ENCODE data around the gene UGT1A4. TPM values are rescaled to one million over a fixed set of nuclear protein-coding genes. Genes with fewer than 3 reads are reported as not detected.

The UGT1A4 gene
- not detected for total RNA-seq

- DNase-seq = no peak
These were observed at the start of gene UGT1A4 for GRCh38 chr2:233718552-233718951. UGT1A4 (plus strand) TSS chr2:233718736; CDS start chr2:233718821, 85 bp downstream.

GRCh38 chr2:233671290-233672161, 47.0 kb upstream of the UGT1A4 start, which contains the start of gene UGT1A9:
UGT1A9 (plus strand) TSS chr2:233671898; CDS start chr2:233671935, 37 bp downstream.
- no peak for DNase-seq

- DNase-seq = no peak
These were observed 45.6 kb upstream of the UGT1A4 start for GRCh38 chr2:233672886-233673285.

GRCh38 chr2:233673896-233674295, 44.6 kb upstream of the UGT1A4 start:
- DNase-seq = no peak

GRCh38 chr2:233674314-233674713, 44.2 kb upstream of the UGT1A4 start:
- DNase-seq = no peak

- no peak for DNase-seq
These were observed 43.5 kb upstream of the UGT1A4 start for GRCh38 chr2:233674995-233675394.

- DNase-seq = no peak
These were observed 42.5 kb upstream of the UGT1A4 start for GRCh38 chr2:233676046-233676445.

- no peak for DNase-seq
These were observed 39.3 kb upstream of the UGT1A4 start for GRCh38 chr2:233679196-233679595.

GRCh38 chr2:233680361-233681045, 38.0 kb upstream of the UGT1A4 start:
- no peak for DNase-seq

GRCh38 chr2:233681521-233682099, 36.9 kb upstream of the UGT1A4 start, which contains the start of gene UGT1A7:
UGT1A7 (plus strand) TSS chr2:233681901; CDS start chr2:233681938, 37 bp downstream.
- no peak for DNase-seq

GRCh38 chr2:233684640-233685039, 33.9 kb upstream of the UGT1A4 start:
- no peak for DNase-seq

GRCh38 chr2:233686928-233687327, 31.6 kb upstream of the UGT1A4 start:
- no peak for DNase-seq

GRCh38 chr2:233688341-233688740, 30.2 kb upstream of the UGT1A4 start:
- no peak for DNase-seq

- DNase-seq = no peak
These were observed 29.5 kb upstream of the UGT1A4 start for GRCh38 chr2:233689031-233689430.

- no peak for DNase-seq
These were observed 29.0 kb upstream of the UGT1A4 start for GRCh38 chr2:233689501-233689900.

GRCh38 chr2:233690444-233690843, 28.1 kb upstream of the UGT1A4 start:
- DNase-seq = no peak

- DNase-seq = no peak
These were observed 26.8 kb upstream of the UGT1A4 start for GRCh38 chr2:233691443-233692433.

- DNase-seq = no peak
These were observed 25.9 kb upstream of the UGT1A4 start, which contains the start of gene UGT1A6 for GRCh38 chr2:233692648-233693047. UGT1A6 (plus strand) TSS chr2:233692890; CDS start chr2:233693005, 115 bp downstream.

- no peak for DNase-seq
These were observed 24.6 kb upstream of the UGT1A4 start for GRCh38 chr2:233693963-233694362.

- DNase-seq = no peak
These were observed 19.8 kb upstream of the UGT1A4 start for GRCh38 chr2:233698740-233699139.

- DNase-seq = no peak
These were observed 19.0 kb upstream of the UGT1A4 start for GRCh38 chr2:233699424-233700027.

Data from skin of body (tissue), 2 donors.